Activated CD8-positive, alpha-beta memory T cell treated with anti-CD3 and anti-CD28 coated beads, Interleukin-2, amount 10 ng/mL, durations not matched to agents 7 days and 5 days (primary cell): ENCODE measurements around the gene OSBPL1A. TPM values are rescaled to one million over a fixed set of nuclear protein-coding genes. Genes with fewer than 3 reads are reported as not detected.

Experiments used
- ATAC-seq: fragments of 150-1000 bp; cut with Tn5 transposase; one replicate; pipeline ENCODE4 v1.10.0; 2021; ENCODE audit warnings: moderate library complexity
- CTCF ChIA-PET: fragments of 350-600 bp; sonication (Branson Sonifier 250); formaldehyde crosslinking; loops from one replicate; lab custom pipeline; 2021; ENCODE audit warnings: antibody characterized with exemption; lab: Charles Lee
- DNase-seq: peaks from one replicate; pipeline ENCODE4 v3.0.0-alpha.2; 2020
- H3K27ac Mint-ChIP-seq: one replicate; pipeline ENCODE4 v1.8.0; 2021; ENCODE audit warnings: mild to moderate bottlenecking, mixed read lengths
- H3K27me3 Mint-ChIP-seq: one replicate; pipeline ENCODE4 v1.8.0; 2021; ENCODE audit warnings: mixed read lengths
- H3K36me3 Mint-ChIP-seq: one replicate; pipeline ENCODE4 v1.8.0; 2021; ENCODE audit warnings: mild to moderate bottlenecking, mixed read lengths
- H3K4me1 Mint-ChIP-seq: one replicate; pipeline ENCODE4 v1.8.0; 2021; ENCODE audit warnings: mixed read lengths
- H3K4me3 Mint-ChIP-seq: one replicate; pipeline ENCODE4 v1.8.0; 2021; ENCODE audit warnings: mild to moderate bottlenecking, moderate library complexity, mixed read lengths
- H3K9me3 Mint-ChIP-seq: one replicate; pipeline ENCODE4 v1.8.0; 2022; ENCODE audit warnings: low read depth, mixed read lengths
- total RNA-seq, 2 experiments: library from RNA; stranded (reverse); gene quantifications; one replicate each; pipeline ENCODE4 v1.2.3, GENCODE V29; 2021

OSBPL1A gene
- total RNA-seq, 2 experiments from 2014 or later: 0.32 to 0.68 TPM

DNA sequence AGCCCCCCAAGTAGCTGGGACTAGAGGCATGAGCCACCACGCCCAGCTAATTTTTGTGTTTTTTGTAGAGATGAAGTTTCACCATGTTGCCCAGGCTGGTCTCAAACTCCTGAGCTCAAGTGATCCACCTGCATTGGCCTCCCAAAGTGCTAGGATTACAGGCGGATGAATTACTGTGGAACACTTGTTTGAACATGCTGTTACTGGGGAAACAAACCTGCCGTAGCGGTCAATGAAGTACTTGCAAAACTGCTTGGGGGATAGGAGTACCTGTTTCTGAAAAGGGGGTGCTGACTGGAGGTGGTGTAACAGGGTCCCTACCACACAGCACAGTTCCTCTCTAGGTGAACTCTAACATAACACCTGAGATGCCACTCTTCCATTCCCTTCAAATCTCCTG lies 22.9 kb upstream of the OSBPL1A start:
- ATAC-seq: no peak
- CTCF ChIA-PET: interaction anchor here (1.2 kb wide), 1 partner anchor 23 kb away, joined by 3 read pairs; the partner anchor contains the start of gene OSBPL1A
- H3K4me3 Mint-ChIP-seq: no peak overlapping the region
- no peak for DNase-seq
- no peak overlapping the region for H3K27ac Mint-ChIP-seq
- H3K27me3 Mint-ChIP-seq: peaks cover 61% of the 10 kb centered on the region
- peaks cover 3% of the 10 kb centered on the region for H3K36me3 Mint-ChIP-seq
- H3K4me1 Mint-ChIP-seq: peaks cover 5% of the 10 kb centered on the region
- no peaks in the 10 kb centered on the region for H3K9me3 Mint-ChIP-seq

DNA sequence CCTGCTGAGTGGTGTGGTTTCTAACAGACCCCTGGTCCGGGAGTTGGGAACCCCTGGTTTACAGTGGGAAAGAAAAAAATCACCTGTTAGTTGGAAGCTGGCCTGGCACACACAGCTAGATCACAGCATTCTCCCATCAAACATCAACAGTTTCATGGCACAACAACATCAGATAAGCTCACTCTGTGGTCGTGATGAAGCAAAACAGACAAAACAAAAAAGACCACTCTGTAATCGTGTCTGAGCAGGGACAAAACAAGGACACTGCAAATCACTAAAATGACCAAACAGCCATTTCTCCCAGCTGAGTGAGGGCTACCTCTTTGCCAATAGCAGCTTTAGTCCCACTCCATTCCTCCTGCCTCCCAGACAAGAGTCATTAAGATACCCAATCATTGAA lies 19.9 kb upstream of the OSBPL1A start:
- Mint-ChIP-seq H3K9me3 (peaks cover 3% of the 10 kb centered on the region), H3K27me3 (peaks cover 53% of the 10 kb centered on the region), H3K27ac (no peak overlapping the region), H3K4me3 (no peak overlapping the region), H3K36me3 (no peaks in the 10 kb centered on the region), H3K4me1 (peaks cover 20% of the 10 kb centered on the region)
- CTCF ChIA-PET: no interaction called here
- ATAC-seq (no peak), DNase-seq (no peak)

DNA sequence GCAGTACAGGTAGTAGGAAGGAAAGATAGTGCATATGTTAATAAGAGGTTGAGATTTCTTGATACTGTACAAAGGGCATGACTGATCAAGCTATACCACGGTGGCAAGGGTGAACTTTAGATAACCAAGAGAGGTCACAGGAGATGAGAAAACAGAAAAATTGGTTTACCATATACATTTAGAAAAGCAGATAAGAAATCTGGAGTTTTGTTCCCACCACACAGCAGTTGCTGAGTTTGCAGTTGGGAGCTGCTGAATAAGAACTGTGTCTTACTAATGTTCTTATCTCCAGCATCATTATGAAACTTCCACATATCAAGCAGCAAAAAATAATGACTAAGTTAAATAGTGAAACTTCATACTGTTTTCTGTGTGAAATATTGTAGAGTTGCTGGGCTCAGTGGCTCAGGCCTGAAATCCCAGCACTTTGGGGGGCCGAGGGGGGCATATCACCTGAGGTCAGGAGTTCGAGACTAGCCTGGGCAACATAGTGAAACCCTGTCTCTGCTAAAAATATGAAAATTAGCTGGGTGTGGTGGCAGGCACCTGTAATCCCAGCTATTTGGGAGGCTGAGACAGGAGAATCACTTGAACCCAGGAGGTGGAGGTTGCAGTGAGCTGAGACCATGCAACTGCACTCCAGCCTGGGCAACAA lies 16.9 kb upstream of the OSBPL1A start:
- ATAC-seq (peak; percentile 82), DNase-seq (peak; percentile 52)
- H3K4me1 Mint-ChIP-seq: peaks cover 20% of the 10 kb centered on the region
- peaks cover 5% of the 10 kb centered on the region for H3K9me3 Mint-ChIP-seq
- H3K36me3 Mint-ChIP-seq: no peaks in the 10 kb centered on the region
- H3K27ac Mint-ChIP-seq: no peak overlapping the region
- no peak overlapping the region for H3K4me3 Mint-ChIP-seq
- peaks cover 48% of the 10 kb centered on the region for H3K27me3 Mint-ChIP-seq
- CTCF ChIA-PET: interaction anchor here (1.3 kb wide), 1 partner anchor 74 kb away, joined by 4 read pairs; no protein-coding TSS in a partner anchor

DNA sequence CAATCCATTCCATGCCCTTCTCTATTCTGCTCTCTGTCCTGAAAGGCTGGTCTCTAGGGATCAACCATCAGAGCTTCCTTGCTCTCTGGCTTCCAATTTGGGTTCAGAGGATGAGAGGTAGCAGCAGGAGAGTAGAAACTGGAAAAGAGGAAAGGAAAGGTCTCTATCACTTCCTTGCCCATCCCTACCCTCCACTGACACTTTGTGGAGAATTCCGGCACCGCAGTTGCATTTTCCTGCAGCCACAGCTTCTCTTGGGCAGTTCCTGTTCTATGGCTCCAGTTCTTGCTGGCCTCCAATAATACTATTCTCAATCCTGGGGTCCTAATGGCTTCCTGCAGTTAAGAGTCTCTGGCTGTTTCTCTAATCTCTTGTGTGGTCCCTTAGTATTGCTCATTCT lies 15.5 kb upstream of the OSBPL1A start:
- ATAC-seq (no peak), DNase-seq (no peak)
- Mint-ChIP-seq H3K4me1 (peaks cover 20% of the 10 kb centered on the region), H3K9me3 (peaks cover 5% of the 10 kb centered on the region), H3K27ac (no peak overlapping the region), H3K27me3 (peaks cover 49% of the 10 kb centered on the region), H3K36me3 (no peaks in the 10 kb centered on the region), H3K4me3 (no peak overlapping the region)
- CTCF ChIA-PET: interaction anchor here (1.1 kb wide), 1 partner anchor 16 kb away, joined by 3 read pairs; no protein-coding TSS in a partner anchor

DNA sequence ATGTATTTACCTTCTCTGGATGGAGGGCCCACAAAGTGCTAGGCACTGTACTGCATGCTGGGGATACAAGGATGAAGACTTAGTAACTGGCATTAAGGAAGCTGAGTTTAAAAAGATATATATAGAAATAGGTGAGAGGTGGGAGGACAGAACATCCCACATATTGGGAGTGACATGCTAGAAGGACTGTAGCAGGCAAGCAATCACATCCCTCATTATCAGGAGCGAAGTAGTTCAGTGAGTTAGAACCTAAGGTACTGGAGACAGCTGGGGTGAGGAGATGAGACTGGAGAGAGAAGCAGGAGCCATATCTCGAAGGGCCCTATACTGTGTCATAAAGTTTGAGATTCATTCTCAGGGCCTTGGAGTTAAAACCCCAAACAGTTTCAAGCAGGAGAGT lies 10.9 kb upstream of the OSBPL1A start:
- H3K4me3 Mint-ChIP-seq: no peak overlapping the region
- no peaks in the 10 kb centered on the region for H3K36me3 Mint-ChIP-seq
- DNase-seq: no peak
- H3K9me3 Mint-ChIP-seq: peaks cover 5% of the 10 kb centered on the region
- H3K4me1 Mint-ChIP-seq: peaks cover 5% of the 10 kb centered on the region
- CTCF ChIA-PET: no interaction called here
- H3K27me3 Mint-ChIP-seq: peaks cover 56% of the 10 kb centered on the region
- no peak overlapping the region for H3K27ac Mint-ChIP-seq
- no peak for ATAC-seq

DNA sequence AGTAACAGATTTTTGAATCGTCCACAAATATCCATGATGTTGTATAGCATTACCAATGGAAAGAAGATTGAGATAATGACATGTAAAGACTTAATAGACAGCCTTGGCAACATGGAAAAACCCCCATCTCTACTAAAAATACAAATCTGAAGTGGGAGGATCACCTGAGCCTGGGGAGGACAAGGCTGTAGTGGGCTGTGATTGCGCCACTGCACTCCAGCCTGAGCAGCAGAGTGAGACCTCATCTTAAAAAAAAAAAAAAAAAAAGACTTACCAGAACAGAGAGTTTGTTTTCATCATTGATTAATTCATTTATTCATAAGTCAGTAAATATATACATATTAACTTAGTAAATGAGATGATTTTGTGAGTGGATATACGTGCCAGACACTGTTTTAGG lies 7.0 kb upstream of the OSBPL1A start:
- CTCF ChIA-PET: no interaction called here
- no peak overlapping the region for H3K4me3 Mint-ChIP-seq
- H3K36me3 Mint-ChIP-seq: no peaks in the 10 kb centered on the region
- no peak overlapping the region for H3K27ac Mint-ChIP-seq
- H3K4me1 Mint-ChIP-seq: no peaks in the 10 kb centered on the region
- ATAC-seq (no peak), DNase-seq (no peak)
- peaks cover 56% of the 10 kb centered on the region for H3K27me3 Mint-ChIP-seq
- no peaks in the 10 kb centered on the region for H3K9me3 Mint-ChIP-seq

DNA sequence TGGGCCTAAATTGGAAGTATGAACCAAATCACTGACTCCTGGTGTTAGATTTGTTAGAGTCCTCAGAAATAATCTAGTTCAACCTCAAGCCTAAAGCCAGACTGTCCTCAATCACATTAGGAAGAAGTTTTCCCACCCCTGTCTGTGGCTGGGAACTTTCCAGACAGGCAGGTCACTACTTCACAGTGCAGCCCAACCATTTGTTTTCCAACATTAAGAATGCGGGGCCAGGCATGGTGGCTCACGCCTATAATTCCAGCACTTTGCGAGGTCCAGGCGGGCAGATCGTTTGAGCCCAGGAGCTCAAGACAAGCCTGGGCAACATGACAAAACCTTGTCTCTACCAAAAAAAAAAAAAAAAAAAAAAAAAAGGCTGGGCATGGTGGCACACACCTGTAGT lies 5.5 kb upstream of the OSBPL1A start:
- Mint-ChIP-seq H3K27me3 (peaks cover 58% of the 10 kb centered on the region), H3K27ac (no peak overlapping the region), H3K36me3 (no peaks in the 10 kb centered on the region), H3K4me3 (no peak overlapping the region), H3K4me1 (peaks cover 2% of the 10 kb centered on the region), H3K9me3 (no peaks in the 10 kb centered on the region)
- ATAC-seq (no peak), DNase-seq (no peak)
- CTCF ChIA-PET: no interaction called here

DNA sequence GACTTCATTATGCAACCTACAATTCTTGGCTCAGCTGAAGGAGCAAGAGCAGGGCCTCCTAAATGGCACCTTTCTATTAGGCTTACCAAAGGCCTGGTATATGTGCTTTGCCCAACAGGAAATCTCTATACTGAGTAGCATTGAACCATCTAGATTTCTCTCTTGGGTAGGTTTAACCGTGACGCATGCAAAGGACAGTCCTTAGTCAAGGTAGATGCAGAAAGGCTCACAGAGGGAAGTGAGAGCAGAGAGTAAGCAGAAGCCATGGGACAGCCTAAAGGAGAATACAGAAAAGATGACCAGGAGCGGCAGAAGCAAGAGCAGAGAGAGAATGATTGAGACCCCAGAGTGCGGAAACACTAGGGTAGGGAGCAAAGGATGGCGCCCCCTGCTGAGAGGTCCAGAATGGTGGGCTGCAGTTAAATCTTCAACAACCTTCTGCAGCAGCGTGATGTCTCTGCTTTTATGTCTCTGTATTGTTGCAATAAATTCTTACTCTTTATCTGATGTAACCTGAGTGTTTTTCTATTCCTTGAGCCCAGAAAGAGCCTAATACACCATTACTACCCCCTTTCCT lies 4.7 kb upstream of the OSBPL1A start:
- Mint-ChIP-seq H3K4me1 (peaks cover 5% of the 10 kb centered on the region), H3K4me3 (no peak overlapping the region), H3K36me3 (no peaks in the 10 kb centered on the region), H3K27me3 (peaks cover 57% of the 10 kb centered on the region), H3K9me3 (no peaks in the 10 kb centered on the region), H3K27ac (no peak overlapping the region)
- DNase-seq (no peak), ATAC-seq (no peak)
- CTCF ChIA-PET: no interaction called here

DNA sequence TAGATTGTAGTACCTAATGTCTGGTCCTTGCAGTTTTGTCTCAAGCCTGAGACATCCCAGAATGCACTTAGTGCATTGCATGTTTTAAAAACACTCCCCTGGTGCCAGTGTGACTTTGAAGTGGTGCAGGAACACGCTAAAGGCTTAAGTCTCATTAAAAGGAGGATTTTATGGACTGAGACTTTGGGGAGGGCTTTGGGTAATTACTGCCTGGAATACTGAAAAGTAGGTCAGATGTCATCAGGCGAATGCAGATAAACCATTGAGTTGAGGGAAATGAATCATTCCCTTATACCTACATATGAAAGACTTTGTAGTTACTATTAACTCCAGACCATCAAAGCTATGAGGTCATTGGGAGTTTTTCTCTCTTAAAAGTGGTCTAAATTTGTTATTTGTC lies 3.0 kb upstream of the OSBPL1A start:
- no peaks in the 10 kb centered on the region for H3K36me3 Mint-ChIP-seq
- DNase-seq (no peak), ATAC-seq (no peak)
- no peaks in the 10 kb centered on the region for H3K9me3 Mint-ChIP-seq
- H3K4me3 Mint-ChIP-seq: no peak overlapping the region
- peaks cover 10% of the 10 kb centered on the region for H3K4me1 Mint-ChIP-seq
- CTCF ChIA-PET: interaction anchor here (0.7 kb wide), 1 partner anchor 8 kb away, joined by 3 read pairs; no protein-coding TSS in a partner anchor
- H3K27me3 Mint-ChIP-seq: peaks cover 55% of the 10 kb centered on the region
- no peak overlapping the region for H3K27ac Mint-ChIP-seq

DNA sequence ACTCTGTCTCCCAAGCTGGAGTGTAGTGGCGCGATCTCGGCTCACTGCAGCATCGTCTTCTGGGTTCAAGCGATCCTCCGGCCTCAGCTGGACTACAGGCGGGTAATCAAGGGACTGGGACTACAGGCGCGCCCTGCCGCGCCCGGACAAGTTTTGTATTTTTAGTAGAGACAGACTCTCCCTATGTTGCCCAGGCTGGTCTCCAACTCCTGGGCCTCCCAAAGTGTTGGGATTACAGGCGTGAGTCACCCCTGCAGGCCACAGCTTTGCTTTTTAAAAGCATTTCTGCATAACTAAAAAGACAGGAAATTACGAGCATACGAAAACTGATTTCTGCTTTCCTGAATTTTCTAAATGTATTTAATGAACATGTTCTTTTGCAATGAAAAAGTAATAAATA lies 916 bp upstream of the OSBPL1A start:
- CTCF ChIA-PET: interaction anchor here (1.5 to 1.8 kb wide), 2 partner anchors 29 to 88 kb away, joined by 3 to 5 read pairs; no protein-coding TSS in a partner anchor
- Mint-ChIP-seq H3K4me1 (peaks cover 10% of the 10 kb centered on the region), H3K4me3 (no peak overlapping the region), H3K36me3 (no peaks in the 10 kb centered on the region), H3K9me3 (no peaks in the 10 kb centered on the region), H3K27ac (no peak overlapping the region), H3K27me3 (peaks cover 60% of the 10 kb centered on the region)
- ATAC-seq (no peak), DNase-seq (no peak)

DNA sequence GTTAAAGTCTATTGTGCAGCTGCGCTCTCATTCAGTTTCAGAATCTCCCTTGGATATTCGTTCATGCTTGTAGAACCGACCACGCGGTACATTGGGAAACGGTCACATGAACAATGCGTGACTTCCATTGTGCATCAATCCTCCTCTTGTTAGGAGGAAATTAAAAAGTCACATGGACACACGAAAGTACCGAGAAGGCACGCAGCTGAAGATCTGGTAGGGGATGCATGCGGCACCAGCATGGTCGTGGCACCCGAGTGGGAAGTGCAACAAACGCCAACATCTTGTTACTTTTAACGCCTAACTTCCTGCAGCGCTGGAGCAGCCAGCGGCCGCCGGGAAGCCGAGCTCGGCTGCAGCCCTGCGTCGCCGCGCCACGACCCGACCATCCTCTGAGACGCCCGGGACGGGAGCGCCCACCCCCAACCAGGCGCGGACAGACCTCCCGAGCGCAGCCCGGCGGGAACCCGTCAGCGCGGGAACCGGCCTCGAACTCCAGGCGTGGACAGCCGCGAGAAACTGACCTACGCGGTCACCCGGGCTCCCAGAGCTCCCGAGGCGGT lies 412 bp downstream of the OSBPL1A start:
- H3K27ac Mint-ChIP-seq: no peak overlapping the region
- peak overlapping the region; percentile 71 for H3K4me3 Mint-ChIP-seq
- no peaks in the 10 kb centered on the region for H3K9me3 Mint-ChIP-seq
- peak; percentile 52 for ATAC-seq
- DNase-seq: peak; percentile 41
- CTCF ChIA-PET: interaction anchor here (0.5 to 1.8 kb wide), 6 partner anchors 12 to 90 kb away, joined by 3 to 5 read pairs (median 3); no protein-coding TSS in a partner anchor
- no peaks in the 10 kb centered on the region for H3K36me3 Mint-ChIP-seq
- peaks cover 59% of the 10 kb centered on the region for H3K27me3 Mint-ChIP-seq
- peaks cover 10% of the 10 kb centered on the region for H3K4me1 Mint-ChIP-seq

DNA sequence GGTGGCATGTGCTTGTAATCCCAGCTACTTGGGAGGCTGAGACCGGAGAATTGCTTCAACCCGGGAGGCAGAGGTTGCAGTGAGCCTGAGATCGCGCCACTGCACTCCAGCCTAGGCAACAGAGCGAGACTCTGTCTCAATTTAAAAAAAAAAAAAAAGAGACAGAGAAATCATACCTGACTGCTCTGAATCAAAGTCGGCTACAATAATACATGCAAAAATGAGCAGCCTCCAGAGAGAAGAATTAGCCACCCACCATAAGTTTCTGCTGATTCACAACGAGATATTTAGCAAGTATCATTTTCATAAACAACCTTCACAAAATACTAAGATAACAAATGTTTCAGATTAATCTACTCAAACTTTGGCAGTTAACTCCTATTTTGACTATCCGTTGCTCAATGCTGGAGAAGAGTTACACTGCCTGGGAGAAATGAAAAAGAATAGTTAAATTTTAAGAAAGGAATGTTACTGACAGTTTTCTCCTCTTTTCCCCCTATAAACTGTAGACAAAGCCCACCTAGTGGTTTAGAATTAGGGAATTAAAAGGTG lies 1.5 kb downstream of the OSBPL1A start:
- DNase-seq: no peak
- CTCF ChIA-PET: no interaction called here

DNA sequence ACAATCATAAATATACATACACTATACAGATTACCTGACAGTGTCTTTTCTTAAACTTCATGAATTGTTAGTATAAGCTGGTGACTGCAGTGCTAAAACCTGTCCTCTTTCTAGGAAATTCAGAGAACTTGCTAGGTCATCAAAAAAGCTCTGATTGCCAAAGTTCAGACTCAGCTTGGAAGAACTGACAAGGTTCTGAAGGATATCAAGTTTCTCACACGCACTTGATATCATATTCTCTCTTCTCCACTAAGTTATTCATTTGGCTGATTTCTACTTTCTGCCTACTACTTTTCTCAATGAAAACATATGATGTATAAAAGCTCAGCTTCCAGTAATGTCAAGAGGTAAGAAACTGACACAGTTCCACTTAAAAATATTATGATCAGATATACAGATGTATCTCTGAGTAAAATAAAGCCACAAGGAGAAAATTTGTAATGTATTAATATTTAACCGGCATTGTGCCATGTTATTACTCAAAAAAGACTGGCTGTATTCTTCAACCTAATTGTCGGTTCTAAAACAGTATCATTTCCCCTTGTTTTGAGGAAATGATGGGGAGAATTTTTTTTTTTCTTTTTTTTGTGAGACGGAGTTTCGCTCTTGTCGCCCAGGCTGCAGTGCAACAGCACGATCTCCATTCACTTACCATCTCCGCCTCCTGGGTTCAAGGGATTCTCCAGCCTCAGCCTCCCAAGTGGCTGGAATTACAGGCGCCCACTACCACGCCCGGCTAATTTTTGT lies 2.4 kb downstream of the OSBPL1A start:
- CTCF ChIA-PET: no interaction called here
- Mint-ChIP-seq H3K36me3 (no peaks in the 10 kb centered on the region), H3K4me1 (peaks cover 10% of the 10 kb centered on the region), H3K27ac (no peak overlapping the region), H3K4me3 (no peak overlapping the region), H3K9me3 (no peaks in the 10 kb centered on the region), H3K27me3 (peaks cover 50% of the 10 kb centered on the region)
- DNase-seq (no peak), ATAC-seq (no peak)

More for the DNA sequence above, 1.5 kb downstream of the OSBPL1A start:
- peaks cover 54% of the 10 kb centered on the region for H3K27me3 Mint-ChIP-seq
- peaks cover 10% of the 10 kb centered on the region for H3K4me1 Mint-ChIP-seq
- no peak for ATAC-seq
- no peak overlapping the region for H3K27ac Mint-ChIP-seq
- no peaks in the 10 kb centered on the region for H3K9me3 Mint-ChIP-seq
- no peak overlapping the region for H3K4me3 Mint-ChIP-seq
- H3K36me3 Mint-ChIP-seq: no peaks in the 10 kb centered on the region
